Measurements from ENCODE around the gene ASAH2B. TPM values are rescaled to one million over a fixed set of nuclear protein-coding genes. Genes with fewer than 3 reads are reported as not detected.

ASAH2B gene
- polyA plus RNA-seq, 1 donor (not counting 4 experiments of a cell fraction or from before 2014, with no cell fraction given), result 10.3 TPM

- Histone ChIP-seq H3K9me1 (ENCODE audit: control insufficient read depth, extremely low read depth, insufficient read depth, low read length) (no peaks in the 10 kb centered on the region), H3K27ac (ENCODE audit: control insufficient read depth, insufficient read depth, low read length) (no peak overlapping the region), H3K9ac (ENCODE audit: control insufficient read depth, extremely low read depth, insufficient read depth, low read length) (no peak overlapping the region), H3K4me2 (ENCODE audit: control insufficient read depth, extremely low read depth, insufficient read depth, low read depth, low read length) (no peak overlapping the region), H3K4me3 (ENCODE audit: control insufficient read depth in 2 of 3, extremely low read depth in 1 of 3, insufficient read depth in 2 of 3, low read depth in 1 of 3, low read length in 3 of 3) (no peak overlapping the region), H3K79me2 (ENCODE audit: control insufficient read depth, insufficient read depth, low read length) (no peaks in the 10 kb centered on the region), H3K4me1 (ENCODE audit: control insufficient read depth, extremely low read depth, insufficient read depth, low read length) (no peaks in the 10 kb centered on the region), H3K27me3 (ENCODE audit: control insufficient read depth, extremely low read depth, insufficient read depth, low read length) (no peaks in the 10 kb centered on the region), H4K20me1 (ENCODE audit: control insufficient read depth, extremely low read depth, insufficient read depth, low read length) (no peaks in the 10 kb centered on the region), H2AFZ (ENCODE audit: control insufficient read depth, low read length) (no peak overlapping the region), H3K9me3 (ENCODE audit: control insufficient read depth, low read depth, low read length) (no peaks in the 10 kb centered on the region), H3K36me3 (ENCODE audit: control insufficient read depth in 2 of 2, extremely low read depth in 1 of 2, insufficient read depth in 2 of 2, low read length in 2 of 2) (no peaks in the 10 kb centered on the region)
- DNase-seq (ENCODE audit: low read depth, low spot score) (no peak), FAIRE-seq (no peak)
- TF ChIP-seq EZH2 (IDR thresholded peaks at IDR 0.05; ENCODE audit: low read length) (no peak), CTCF (optimal IDR thresholded peaks at IDR 0.05 in 1 of 3, IDR thresholded peaks at IDR 0.05 in 1 of 3, conservative IDR thresholded peaks at IDR 0.05 in 1 of 3; ENCODE audit: extremely low read depth in 1 of 3, insufficient read depth in 2 of 3, low read length in 3 of 3) (no peak)
- dilution Hi-C loops (cut with MboI; ENCODE audit: extremely low pct_ligation_motif_present, low sequenced_read_pairs), result no loop called here
Observed at GRCh38 chr10:50799595-50799994, 59.9 kb downstream of the ASAH2B start.

GRCh38 chr10:50805981-50806622, 66.4 kb downstream of the ASAH2B start:
- Histone ChIP-seq H3K79me2 (ENCODE audit: control insufficient read depth, insufficient read depth, low read length) (no peaks in the 10 kb centered on the region), H3K9me1 (ENCODE audit: control insufficient read depth, extremely low read depth, insufficient read depth, low read length) (no peaks in the 10 kb centered on the region), H4K20me1 (ENCODE audit: control insufficient read depth, extremely low read depth, insufficient read depth, low read length) (no peaks in the 10 kb centered on the region), H3K36me3 (ENCODE audit: control insufficient read depth in 2 of 2, extremely low read depth in 1 of 2, insufficient read depth in 2 of 2, low read length in 2 of 2) (no peaks in the 10 kb centered on the region), H3K9me3 (ENCODE audit: control insufficient read depth, low read depth, low read length) (no peaks in the 10 kb centered on the region), H3K9ac (ENCODE audit: control insufficient read depth, extremely low read depth, insufficient read depth, low read length) (no peak overlapping the region), H3K4me1 (ENCODE audit: control insufficient read depth, extremely low read depth, insufficient read depth, low read length) (no peaks in the 10 kb centered on the region), H3K27me3 (ENCODE audit: control insufficient read depth, extremely low read depth, insufficient read depth, low read length) (peaks cover 4% of the 10 kb centered on the region), H3K27ac (ENCODE audit: control insufficient read depth, insufficient read depth, low read length) (no peak overlapping the region), H3K4me2 (ENCODE audit: control insufficient read depth, extremely low read depth, insufficient read depth, low read depth, low read length) (no peak overlapping the region), H3K4me3 (ENCODE audit: control insufficient read depth in 2 of 3, extremely low read depth in 1 of 3, insufficient read depth in 2 of 3, low read depth in 1 of 3, low read length in 3 of 3) (no peak overlapping the region), H2AFZ (ENCODE audit: control insufficient read depth, low read length) (no peak overlapping the region)
- dilution Hi-C loops (cut with MboI; ENCODE audit: extremely low pct_ligation_motif_present, low sequenced_read_pairs), result no loop called here
- no peak for TF ChIP-seq CTCF (optimal IDR thresholded peaks at IDR 0.05 in 1 of 3, IDR thresholded peaks at IDR 0.05 in 1 of 3, conservative IDR thresholded peaks at IDR 0.05 in 1 of 3; ENCODE audit: extremely low read depth in 1 of 3, insufficient read depth in 2 of 3, low read length in 3 of 3)
- TF ChIP-seq EZH2 (IDR thresholded peaks at IDR 0.05; ENCODE audit: low read length), result no peak
- FAIRE-seq (no peak), DNase-seq (ENCODE audit: low read depth, low spot score) (no peak)

Measured in keratinocyte (primary cell).